ENCODE measurements around the gene SCN3B. TPM values are rescaled to one million over a fixed set of nuclear protein-coding genes. Genes with fewer than 3 reads are reported as not detected.

The SCN3B gene
- total and polyA plus RNA-seq, 5 donors: 0.20 to 0.91 (median 0.56) TPM

Other genes starting within 250 kb of the SCN3B start
- gene GRAMD1B, start 224.4 kb downstream of the SCN3B start, total RNA-seq: 1 to 10 TPM; 2.4 to 4.1 (median 3.2) TPM
- gene GRAMD1B, start 224.4 kb downstream of the SCN3B start, polyA plus RNA-seq: 2.0 TPM
- gene ZNF202, start 87.0 kb upstream of the SCN3B start, total RNA-seq: 1 to 10 TPM; 4.1 to 7.1 (median 5.4) TPM
- gene ZNF202, start 87.0 kb upstream of the SCN3B start, polyA plus RNA-seq: 2.5 TPM
- gene OR6X1, start 99.9 kb upstream of the SCN3B start, total RNA-seq: not detected
- not detected for gene OR6X1, start 99.9 kb upstream of the SCN3B start, polyA plus RNA-seq
- gene OR6M1, start 151.7 kb upstream of the SCN3B start, total RNA-seq: not detected
- not detected for gene OR6M1, start 151.7 kb upstream of the SCN3B start, polyA plus RNA-seq
- gene TMEM225, start 231.0 kb upstream of the SCN3B start, total RNA-seq: not detected
- gene TMEM225, start 231.0 kb upstream of the SCN3B start, polyA plus RNA-seq: not detected
- gene OR8D4, start 247.5 kb upstream of the SCN3B start, total RNA-seq: under 1 TPM in 2 of 4 donors, not detected in 2; 0.09 to 0.20 TPM
- gene OR8D4, start 247.5 kb upstream of the SCN3B start, polyA plus RNA-seq: not detected